Measurements from ENCODE around the gene MAIP1.

DNA sequence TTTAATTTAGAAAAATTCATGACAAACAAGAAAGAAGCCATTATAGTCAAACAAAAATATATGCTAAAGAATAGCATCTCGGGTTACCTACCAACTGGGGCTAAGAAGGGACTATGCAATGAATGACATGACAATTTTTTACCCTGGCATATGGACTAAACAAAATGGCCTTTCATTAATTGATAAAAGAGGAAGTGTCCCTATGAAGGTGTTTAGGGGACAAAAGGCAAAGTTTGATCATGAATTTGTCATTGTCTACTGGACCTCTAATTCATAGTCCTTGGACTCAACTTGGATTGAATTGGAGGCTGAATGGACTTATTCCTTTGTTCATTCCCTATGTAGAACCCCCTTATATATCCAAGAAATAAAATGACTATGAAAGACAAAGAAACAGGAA is 12.7 kb downstream of the MAIP1 start:
- no peak for TF ChIP-seq CTCF (IDR thresholded peaks at IDR 0.05; ENCODE audit: insufficient read depth, low read length)
- no peak for TF ChIP-seq GABPA (IDR thresholded peaks at IDR 0.05; ENCODE audit: low read depth)
- TF ChIP-seq, protein P1, sequence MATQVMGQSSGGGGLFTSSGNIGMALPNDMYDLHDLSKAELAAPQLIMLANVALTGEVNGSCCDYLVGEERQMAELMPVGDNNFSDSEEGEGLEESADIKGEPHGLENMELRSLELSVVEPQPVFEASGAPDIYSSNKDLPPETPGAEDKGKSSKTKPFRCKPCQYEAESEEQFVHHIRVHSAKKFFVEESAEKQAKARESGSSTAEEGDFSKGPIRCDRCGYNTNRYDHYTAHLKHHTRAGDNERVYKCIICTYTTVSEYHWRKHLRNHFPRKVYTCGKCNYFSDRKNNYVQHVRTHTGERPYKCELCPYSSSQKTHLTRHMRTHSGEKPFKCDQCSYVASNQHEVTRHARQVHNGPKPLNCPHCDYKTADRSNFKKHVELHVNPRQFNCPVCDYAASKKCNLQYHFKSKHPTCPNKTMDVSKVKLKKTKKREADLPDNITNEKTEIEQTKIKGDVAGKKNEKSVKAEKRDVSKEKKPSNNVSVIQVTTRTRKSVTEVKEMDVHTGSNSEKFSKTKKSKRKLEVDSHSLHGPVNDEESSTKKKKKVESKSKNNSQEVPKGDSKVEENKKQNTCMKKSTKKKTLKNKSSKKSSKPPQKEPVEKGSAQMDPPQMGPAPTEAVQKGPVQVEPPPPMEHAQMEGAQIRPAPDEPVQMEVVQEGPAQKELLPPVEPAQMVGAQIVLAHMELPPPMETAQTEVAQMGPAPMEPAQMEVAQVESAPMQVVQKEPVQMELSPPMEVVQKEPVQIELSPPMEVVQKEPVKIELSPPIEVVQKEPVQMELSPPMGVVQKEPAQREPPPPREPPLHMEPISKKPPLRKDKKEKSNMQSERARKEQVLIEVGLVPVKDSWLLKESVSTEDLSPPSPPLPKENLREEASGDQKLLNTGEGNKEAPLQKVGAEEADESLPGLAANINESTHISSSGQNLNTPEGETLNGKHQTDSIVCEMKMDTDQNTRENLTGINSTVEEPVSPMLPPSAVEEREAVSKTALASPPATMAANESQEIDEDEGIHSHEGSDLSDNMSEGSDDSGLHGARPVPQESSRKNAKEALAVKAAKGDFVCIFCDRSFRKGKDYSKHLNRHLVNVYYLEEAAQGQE (IDR thresholded peaks at IDR 0.05; ENCODE audit: insufficient replicate concordance, low read depth): no peak
- no peak for TF ChIP-seq POLR2AphosphoS5 (IDR thresholded peaks at IDR 0.05; ENCODE audit: low read depth)
- peak; percentile 69; the same call in 1 of the 2 replicates for TF ChIP-seq SPI1 (IDR thresholded peaks at IDR 0.05; ENCODE audit: borderline replicate concordance, low read depth)
